HG02623 (cell line): ENCODE measurements around the gene MRTFA.
"Not testable (repeated sequence)": the region's sequence is repeated elsewhere in the genome, so short reads cannot be mapped to it uniquely, and the experiment has no call there.

ENCODE experiments used
- ATAC-seq: cut with Tn5 transposase; IDR thresholded peaks from one replicate; pipeline ENCODE4 v1.9.1; 2021; ENCODE audit warnings: moderate library complexity; ENCODE audit not compliant: unreplicated experiment

Gene MRTFA

DNA sequence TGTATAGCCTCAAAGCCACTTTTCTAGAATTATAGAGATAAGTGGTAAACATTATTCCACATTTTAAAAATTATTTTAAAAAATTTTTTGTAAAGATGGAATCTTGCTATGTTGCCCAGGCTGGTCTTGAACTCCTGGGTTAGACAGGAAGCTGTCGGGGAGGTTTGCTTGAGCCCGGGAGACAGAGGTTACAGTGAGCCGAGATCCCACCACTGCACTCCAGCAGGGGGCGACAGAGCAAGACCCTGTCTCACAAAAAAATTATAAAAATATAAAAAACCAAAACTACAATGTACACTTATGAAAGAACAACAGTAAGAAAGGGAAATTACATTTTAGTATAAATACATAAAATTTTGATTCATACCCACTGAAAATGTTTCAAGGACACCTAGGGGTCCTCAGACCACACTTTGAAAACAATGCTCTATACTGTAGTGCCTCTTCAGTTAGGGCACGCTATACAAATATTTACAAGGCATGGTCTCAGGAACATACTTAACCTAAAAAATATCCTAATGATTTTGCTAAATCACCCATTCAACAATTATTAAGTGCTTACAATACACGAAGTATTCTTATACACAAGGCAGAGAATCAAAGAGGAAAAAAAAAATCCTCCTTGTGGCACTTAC, 111.2 kb downstream of the MRTFA start:
- no peak for ATAC-seq

GRCh38 chr22:40524392-40525249, 111.9 kb downstream of the MRTFA start:
- no peak for ATAC-seq

GRCh38 chr22:40522141-40522540, 114.4 kb downstream of the MRTFA start:
- no peak for ATAC-seq

GRCh38 chr22:40521046-40521445, 115.5 kb downstream of the MRTFA start:
- ATAC-seq = no peak

- no peak for ATAC-seq
Observed at GRCh38 chr22:40520562-40520961, 116.0 kb downstream of the MRTFA start.

DNA sequence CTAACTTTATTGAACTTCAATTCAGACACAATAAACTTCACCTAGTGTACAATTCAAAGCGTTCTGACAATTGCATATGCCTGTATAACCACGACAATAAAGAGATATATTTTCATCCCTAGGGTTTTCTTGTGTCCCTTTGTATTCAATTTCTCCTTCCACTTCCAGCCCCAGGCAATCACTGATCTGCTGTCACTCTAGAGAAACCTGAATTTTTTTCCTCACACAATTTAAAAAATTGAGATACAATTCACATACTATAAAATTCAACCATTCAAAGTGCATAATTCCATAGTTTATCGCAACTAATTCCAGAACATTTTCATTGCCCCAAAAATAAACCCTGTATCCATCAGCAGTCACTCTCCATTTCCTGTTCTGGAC, 116.6 kb downstream of the MRTFA start:
- no peak for ATAC-seq

GRCh38 chr22:40519284-40519947, 117.1 kb downstream of the MRTFA start:
- no peak for ATAC-seq

GRCh38 chr22:40518840-40519239, 117.7 kb downstream of the MRTFA start:
- ATAC-seq = no peak

DNA sequence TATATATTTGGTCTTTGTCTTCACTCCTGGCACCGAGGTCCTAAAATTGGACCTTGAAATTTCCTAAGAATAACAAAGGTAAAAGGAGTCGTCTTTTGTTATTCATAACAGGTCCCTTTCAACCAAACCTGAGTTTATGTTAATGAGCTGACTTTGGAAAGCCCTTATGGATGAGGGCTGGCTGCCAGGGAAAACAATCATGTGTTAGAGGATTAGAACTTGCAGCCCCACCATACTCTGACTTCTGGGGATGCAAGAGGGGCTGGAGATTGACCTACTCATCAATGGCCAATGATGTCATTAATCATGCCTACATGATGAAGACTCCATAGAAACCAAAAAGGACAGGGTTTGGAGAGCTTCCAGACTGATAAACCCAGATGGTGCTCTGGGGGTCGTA, 118.9 kb downstream of the MRTFA start:
- no peak for ATAC-seq

DNA sequence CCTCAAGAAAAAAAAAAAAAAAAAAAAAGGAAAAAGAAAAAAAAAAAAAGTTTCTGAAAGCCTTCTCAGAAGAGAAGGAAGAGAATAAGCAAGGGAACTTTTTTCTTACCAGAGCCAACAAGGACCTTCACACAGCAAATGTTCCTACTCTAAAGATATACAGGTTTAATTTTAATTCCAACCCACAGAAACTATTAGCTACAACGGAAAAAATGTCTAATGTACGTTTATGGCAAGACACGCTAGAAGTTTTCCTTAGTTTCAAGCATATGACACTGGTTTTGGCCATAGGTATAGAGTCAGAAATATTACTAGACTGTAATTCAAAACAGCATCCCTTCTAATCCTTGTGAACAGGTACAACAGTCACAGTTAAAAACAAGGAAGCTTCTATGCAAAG, 120.1 kb downstream of the MRTFA start:
- ATAC-seq = no peak

- no peak for ATAC-seq
Observed at GRCh38 chr22:40512426-40513136, 123.9 kb downstream of the MRTFA start.

- ATAC-seq = no peak
Observed at GRCh38 chr22:40511604-40512003, 124.9 kb downstream of the MRTFA start.

DNA sequence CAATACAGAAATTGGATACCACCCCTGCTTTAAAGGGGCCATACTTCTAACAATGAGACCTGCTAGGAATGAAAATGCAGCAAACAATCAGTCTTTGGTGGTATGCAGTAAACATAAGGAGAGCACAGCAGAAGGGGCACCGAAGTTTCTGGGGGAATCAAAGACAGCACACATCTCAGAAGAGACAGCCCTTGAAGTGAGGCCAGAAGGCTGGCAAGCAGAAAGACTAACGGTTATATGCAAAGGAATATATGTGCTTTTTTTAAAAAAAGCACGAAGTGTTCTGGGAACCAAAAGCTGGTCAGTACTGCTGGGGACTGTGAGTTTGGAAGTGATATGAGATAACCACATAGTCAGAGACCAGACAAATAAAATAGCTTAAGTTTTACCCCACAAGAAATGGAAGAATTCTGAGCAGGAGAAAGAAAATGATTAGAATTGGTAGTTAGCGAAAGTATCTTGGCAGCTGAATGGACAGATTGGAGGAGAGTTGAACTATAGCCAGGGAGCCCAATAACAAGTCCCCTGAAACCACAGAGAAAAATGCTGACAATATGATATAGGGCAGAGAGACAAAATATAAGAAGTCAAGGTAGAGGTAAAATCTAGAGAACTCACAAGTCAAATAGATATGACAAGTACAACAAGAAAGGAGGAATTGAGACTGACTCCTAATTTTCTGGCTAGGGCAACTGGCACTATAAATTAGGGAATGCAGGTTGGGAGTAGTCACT, 125.7 kb downstream of the MRTFA start:
- ATAC-seq = no peak

DNA sequence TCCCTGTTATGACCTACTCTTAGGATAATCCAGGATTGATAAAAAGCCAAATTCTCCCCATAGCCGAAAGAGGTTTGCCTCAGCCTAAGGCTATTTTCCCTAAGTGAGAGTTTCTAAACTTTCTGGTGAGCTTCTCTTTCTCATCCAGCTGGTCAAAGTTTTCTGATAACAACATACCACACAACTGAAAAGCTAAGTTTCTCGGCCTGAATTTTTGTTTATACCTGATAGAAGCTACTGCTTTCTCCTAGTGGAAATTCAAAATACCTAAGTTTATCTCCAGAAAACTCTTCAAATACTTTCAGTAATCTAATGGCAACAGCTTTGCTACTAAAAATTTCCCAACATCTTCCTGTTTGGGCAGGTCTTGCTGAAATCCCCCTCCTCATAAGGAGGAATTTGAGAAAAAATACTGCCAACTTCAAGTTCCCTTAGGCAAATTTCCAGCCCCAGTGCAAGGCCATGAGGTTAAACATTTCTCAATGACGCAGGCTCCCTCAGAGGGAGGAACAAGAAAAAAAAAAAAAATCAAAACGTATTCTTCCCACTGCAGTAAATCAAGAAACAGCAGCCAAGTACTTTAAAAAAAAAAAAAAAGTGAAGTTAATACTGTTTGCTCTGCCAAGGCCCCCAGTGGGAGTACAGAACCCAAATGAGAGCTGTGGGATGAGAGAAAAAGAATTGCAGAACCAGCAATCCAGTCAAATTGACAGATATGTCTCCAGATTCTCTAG, 127.0 kb downstream of the MRTFA start:
- no peak for ATAC-seq

DNA sequence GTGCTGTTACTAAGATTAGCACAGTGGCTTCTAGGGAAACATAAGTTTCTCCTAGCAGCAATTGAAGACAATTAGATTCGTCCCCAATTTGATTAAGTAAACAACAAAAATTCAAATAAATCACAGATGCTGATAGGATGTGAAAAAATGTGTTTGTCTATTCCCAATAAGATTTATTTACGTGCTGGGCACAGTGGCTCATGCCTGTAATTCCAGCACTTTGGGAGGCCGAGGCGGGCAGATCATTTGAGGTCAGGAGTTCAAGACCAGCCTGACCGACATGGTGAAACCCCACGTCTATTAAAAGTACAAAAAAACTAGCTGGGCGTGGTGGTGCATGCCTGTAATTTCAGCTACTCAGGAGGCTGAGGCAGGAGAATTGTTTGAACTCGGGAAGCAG, 128.5 kb downstream of the MRTFA start:
- not testable (repeated sequence) for ATAC-seq

- no peak for ATAC-seq
Observed at GRCh38 chr22:40507491-40507890, 129.0 kb downstream of the MRTFA start.

DNA sequence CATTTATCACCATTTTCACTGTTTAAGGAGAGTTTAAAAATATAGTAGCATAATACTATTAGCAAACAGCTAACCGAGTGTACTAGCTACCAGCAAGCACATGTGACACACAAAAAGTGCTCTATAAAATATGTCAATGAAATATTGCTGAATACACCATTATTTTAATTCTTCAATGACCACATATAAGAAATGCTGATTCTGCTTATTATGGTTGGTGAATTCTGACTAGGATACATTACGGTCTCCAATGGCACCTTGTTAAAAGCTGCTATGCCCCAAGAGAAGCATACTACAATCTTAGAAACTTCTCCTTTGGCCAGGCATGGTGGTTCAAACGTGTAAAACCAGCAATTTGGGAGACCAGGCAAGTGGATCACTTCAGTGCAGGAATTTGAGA, 129.8 kb downstream of the MRTFA start:
- no peak for ATAC-seq

DNA sequence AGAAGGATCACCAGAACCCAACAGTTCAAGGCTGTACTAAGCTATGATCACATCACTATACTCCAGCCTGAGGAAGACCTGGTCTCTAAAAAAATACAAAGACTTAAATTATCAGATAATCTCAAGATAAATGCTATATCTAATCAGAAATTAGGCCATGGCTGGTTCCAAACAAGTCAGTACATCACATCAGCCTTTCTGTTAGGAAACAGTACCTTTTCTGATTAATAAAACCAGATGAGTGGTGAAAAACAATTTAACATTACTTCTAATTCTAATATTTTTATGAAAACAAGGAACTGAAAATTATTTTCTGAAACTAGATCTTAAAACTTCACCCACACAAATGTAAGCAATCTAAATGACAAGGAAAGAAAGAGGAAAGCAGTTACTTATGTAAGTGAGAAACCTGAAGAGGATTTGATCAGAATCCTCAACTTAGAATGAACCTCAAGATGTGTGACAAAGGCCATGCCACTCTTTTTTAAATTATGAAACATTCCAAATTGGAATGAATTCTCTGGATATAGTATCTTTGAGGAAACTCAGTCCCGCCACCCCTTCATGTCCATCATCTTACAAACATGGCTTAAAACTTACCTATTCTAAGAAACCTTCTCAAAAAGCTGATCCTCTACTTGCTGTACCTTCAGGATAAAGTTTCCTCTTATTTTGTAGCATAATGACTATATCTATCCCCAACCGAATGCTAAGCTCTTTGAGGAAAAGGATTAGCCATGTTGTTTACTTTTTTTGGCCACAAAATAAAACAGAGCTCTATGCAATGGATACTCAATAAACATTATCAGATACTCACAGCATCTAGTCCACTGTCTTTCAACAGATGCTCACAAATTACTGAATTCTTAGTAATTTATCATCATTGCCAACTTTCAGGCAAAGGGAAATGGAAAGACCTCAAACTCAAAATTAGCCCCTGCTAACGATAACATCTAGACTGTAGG, 132.0 kb downstream of the MRTFA start:
- no peak for ATAC-seq

GRCh38 chr22:40502919-40503318, 133.6 kb downstream of the MRTFA start:
- no peak for ATAC-seq
